ENCODE data around the gene NHERF2.

- TF ChIP-seq CTCF (conservative IDR thresholded peaks at IDR 0.05) (no peak), EZH2 (IDR thresholded peaks at IDR 0.05; ENCODE audit: low read depth) (no peak)
Observed at GRCh38 chr16:1991948-1992703, 34.6 kb upstream of the NHERF2 start.

Measured in PC-9 (cell line).